ENCODE results near the gene ABCC4. TPM values are rescaled to one million over a fixed set of nuclear protein-coding genes. Genes with fewer than 3 reads are reported as not detected.

The ABCC4 gene
- total and polyA plus RNA-seq, 5 donors, result 1.2 to 5.8 (median 4.4) TPM

- DNase-seq (no peak), ATAC-seq (no peak)
- no peak overlapping the region for H3K4me3 ChIP-seq (ENCODE audit: low read length)
- intact Hi-C loops (cut with DNase I), result no loop called here
- no peaks in the 10 kb centered on the region for H3K27me3 ChIP-seq (ENCODE audit: control insufficient read depth, insufficient read depth)
- no peaks in the 10 kb centered on the region for H3K4me1 ChIP-seq (ENCODE audit: control insufficient read depth, insufficient read depth, low read length)
- H3K27ac ChIP-seq (ENCODE audit: low read length), result no peak overlapping the region
- H3K9me3 ChIP-seq (ENCODE audit: control insufficient read depth, low read length), result no peaks in the 10 kb centered on the region
- WGBS, result 92% methylated on average over 9 of the region's 9 CpGs
These were observed 42.5 kb downstream of the ABCC4 start for GRCh38 chr13:95258619-95259194.

GRCh38 chr13:95258098-95258497 is 43.2 kb downstream of the ABCC4 start:
- Histone ChIP-seq H3K4me3 (ENCODE audit: low read length) (no peak overlapping the region), H3K27ac (ENCODE audit: low read length) (no peak overlapping the region), H3K4me1 (ENCODE audit: control insufficient read depth, insufficient read depth, low read length) (no peaks in the 10 kb centered on the region), H3K27me3 (ENCODE audit: control insufficient read depth, insufficient read depth) (no peaks in the 10 kb centered on the region), H3K9me3 (ENCODE audit: control insufficient read depth, low read length) (no peaks in the 10 kb centered on the region)
- ATAC-seq, result no peak
- intact Hi-C loops (cut with DNase I), result no loop called here
- DNase-seq, result no peak
- WGBS, result 96% methylated on average over 5 of the region's 5 CpGs

GRCh38 chr13:95256091-95256490 is 45.2 kb downstream of the ABCC4 start:
- Histone ChIP-seq H3K9me3 (ENCODE audit: control insufficient read depth, low read length) (no peaks in the 10 kb centered on the region), H3K27me3 (ENCODE audit: control insufficient read depth, insufficient read depth) (no peaks in the 10 kb centered on the region), H3K4me3 (ENCODE audit: low read length) (no peak overlapping the region), H3K27ac (ENCODE audit: low read length) (no peak overlapping the region), H3K4me1 (ENCODE audit: control insufficient read depth, insufficient read depth, low read length) (no peaks in the 10 kb centered on the region)
- DNase-seq (no peak), ATAC-seq (no peak)
- intact Hi-C loops (cut with DNase I), result no loop called here
- WGBS, result 89% methylated on average over 7 of the region's 7 CpGs

- DNase-seq (no peak), ATAC-seq (no peak)
- no peaks in the 10 kb centered on the region for H3K9me3 ChIP-seq (ENCODE audit: control insufficient read depth, low read length)
- no peaks in the 10 kb centered on the region for H3K27me3 ChIP-seq (ENCODE audit: control insufficient read depth, insufficient read depth)
- intact Hi-C loops (cut with DNase I), result no loop called here
- H3K27ac ChIP-seq (ENCODE audit: low read length), result no peak overlapping the region
- WGBS, result 93% methylated on average over 13 of the region's 13 CpGs
- no peaks in the 10 kb centered on the region for H3K4me1 ChIP-seq (ENCODE audit: control insufficient read depth, insufficient read depth, low read length)
- no peak overlapping the region for H3K4me3 ChIP-seq (ENCODE audit: low read length)
These were observed 46.0 kb downstream of the ABCC4 start for GRCh38 chr13:95255072-95255732.

DNA sequence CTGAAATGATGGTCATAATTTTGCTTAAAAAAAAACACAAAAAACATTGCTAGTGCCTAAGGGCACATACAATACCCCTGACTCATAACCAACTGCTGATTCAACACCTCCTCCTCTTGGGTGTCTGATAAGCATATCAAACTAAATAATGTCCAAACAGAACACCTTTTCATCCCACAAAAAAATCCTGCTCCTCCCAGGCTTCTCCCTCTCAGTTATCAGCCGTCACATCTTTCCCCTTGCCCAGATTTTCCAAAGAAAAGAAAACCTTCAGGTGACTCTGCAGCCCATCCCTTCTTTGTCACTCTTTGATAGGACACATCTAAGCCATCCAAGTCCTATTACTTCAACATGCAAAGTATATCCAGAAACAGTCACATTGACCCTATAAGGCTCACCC is 46.9 kb downstream of the ABCC4 start:
- Histone ChIP-seq H3K9me3 (ENCODE audit: control insufficient read depth, low read length) (no peaks in the 10 kb centered on the region), H3K4me3 (ENCODE audit: low read length) (no peak overlapping the region), H3K27ac (ENCODE audit: low read length) (no peak overlapping the region), H3K27me3 (ENCODE audit: control insufficient read depth, insufficient read depth) (no peaks in the 10 kb centered on the region), H3K4me1 (ENCODE audit: control insufficient read depth, insufficient read depth, low read length) (no peaks in the 10 kb centered on the region)
- ATAC-seq (no peak), DNase-seq (no peak)
- intact Hi-C loops (cut with DNase I), result no loop called here
- 41% methylated on average over 1 of the region's 1 CpG for WGBS

DNA sequence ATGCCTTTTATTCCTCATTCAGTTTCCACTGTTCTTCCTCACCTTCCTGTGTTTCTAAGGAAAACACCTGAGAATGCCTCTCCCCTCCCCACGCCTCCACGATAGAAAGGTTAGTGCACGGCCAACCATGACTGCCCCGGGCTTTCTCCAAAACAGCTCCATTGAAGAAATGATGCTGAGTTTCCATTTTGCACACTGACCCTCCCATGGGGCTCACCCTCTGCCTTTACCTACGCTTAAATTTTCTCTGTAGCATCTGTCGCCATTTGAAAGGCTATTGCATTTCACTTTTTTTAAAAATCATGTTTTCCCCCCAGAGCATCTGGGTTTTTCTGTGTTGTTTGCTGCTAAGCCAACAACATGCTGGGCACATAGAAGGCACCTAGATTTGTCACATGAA is 48.2 kb downstream of the ABCC4 start:
- Histone ChIP-seq H3K27me3 (ENCODE audit: control insufficient read depth, insufficient read depth) (no peaks in the 10 kb centered on the region), H3K4me1 (ENCODE audit: control insufficient read depth, insufficient read depth, low read length) (no peaks in the 10 kb centered on the region), H3K9me3 (ENCODE audit: control insufficient read depth, low read length) (no peaks in the 10 kb centered on the region), H3K4me3 (ENCODE audit: low read length) (no peak overlapping the region), H3K27ac (ENCODE audit: low read length) (no peak overlapping the region)
- no peak for DNase-seq
- no peak for ATAC-seq
- intact Hi-C loops (cut with DNase I), result no loop called here
- WGBS, result 95% methylated on average over 6 of the region's 6 CpGs

DNA sequence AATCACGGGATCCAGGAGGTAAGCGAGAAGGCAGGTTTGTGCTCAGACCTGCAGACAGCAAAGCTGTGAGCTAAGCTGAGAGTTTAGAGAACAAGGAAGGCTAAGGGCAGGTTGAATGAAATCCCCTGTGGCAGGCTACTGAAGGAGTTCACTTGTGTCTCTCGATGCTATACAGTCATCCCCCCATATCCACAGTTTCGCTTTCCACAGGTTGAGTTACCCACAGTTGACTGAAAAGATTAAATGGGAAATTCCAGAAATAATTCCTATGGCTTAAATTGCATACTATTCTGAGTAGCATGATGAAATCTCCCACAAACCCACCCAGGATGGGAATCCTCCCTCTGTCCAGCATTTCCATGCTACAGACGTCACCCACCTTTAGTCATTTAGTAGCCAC is 49.6 kb downstream of the ABCC4 start:
- DNase-seq (no peak), ATAC-seq (no peak)
- Histone ChIP-seq H3K27me3 (ENCODE audit: control insufficient read depth, insufficient read depth) (no peaks in the 10 kb centered on the region), H3K9me3 (ENCODE audit: control insufficient read depth, low read length) (no peaks in the 10 kb centered on the region), H3K4me3 (ENCODE audit: low read length) (no peak overlapping the region), H3K27ac (ENCODE audit: low read length) (no peak overlapping the region), H3K4me1 (ENCODE audit: control insufficient read depth, insufficient read depth, low read length) (no peaks in the 10 kb centered on the region)
- 86% methylated on average over 5 of the region's 5 CpGs for WGBS
- intact Hi-C loops (cut with DNase I), result no loop called here

- intact Hi-C loops (cut with DNase I), result no loop called here
- no peaks in the 10 kb centered on the region for H3K9me3 ChIP-seq (ENCODE audit: control insufficient read depth, low read length)
- ATAC-seq (no peak), DNase-seq (no peak)
- no peaks in the 10 kb centered on the region for H3K27me3 ChIP-seq (ENCODE audit: control insufficient read depth, insufficient read depth)
- H3K4me3 ChIP-seq (ENCODE audit: low read length), result no peak overlapping the region
- H3K27ac ChIP-seq (ENCODE audit: low read length), result no peak overlapping the region
- no peaks in the 10 kb centered on the region for H3K4me1 ChIP-seq (ENCODE audit: control insufficient read depth, insufficient read depth, low read length)
- 95% methylated on average over 1 of the region's 1 CpG for WGBS
These were observed 50.3 kb downstream of the ABCC4 start for GRCh38 chr13:95250961-95251360.

GRCh38 chr13:95248953-95249352 is 52.3 kb downstream of the ABCC4 start:
- Histone ChIP-seq H3K4me3 (ENCODE audit: low read length) (no peak overlapping the region), H3K27ac (ENCODE audit: low read length) (no peak overlapping the region), H3K4me1 (ENCODE audit: control insufficient read depth, insufficient read depth, low read length) (no peaks in the 10 kb centered on the region), H3K27me3 (ENCODE audit: control insufficient read depth, insufficient read depth) (no peaks in the 10 kb centered on the region), H3K9me3 (ENCODE audit: control insufficient read depth, low read length) (peaks cover 2% of the 10 kb centered on the region)
- ATAC-seq (no peak), DNase-seq (no peak)
- WGBS, result 91% methylated on average over 2 of the region's 2 CpGs
- intact Hi-C loops (cut with DNase I), result no loop called here

GRCh38 chr13:95247852-95248251 is 53.4 kb downstream of the ABCC4 start:
- DNase-seq, result no peak
- intact Hi-C loops (cut with DNase I), result no loop called here
- Histone ChIP-seq H3K27ac (ENCODE audit: low read length) (no peak overlapping the region), H3K4me3 (ENCODE audit: low read length) (no peak overlapping the region), H3K9me3 (ENCODE audit: control insufficient read depth, low read length) (peaks cover 2% of the 10 kb centered on the region), H3K27me3 (ENCODE audit: control insufficient read depth, insufficient read depth) (no peaks in the 10 kb centered on the region), H3K4me1 (ENCODE audit: control insufficient read depth, insufficient read depth, low read length) (no peaks in the 10 kb centered on the region)
- WGBS, result 67% methylated on average over 2 of the region's 2 CpGs
- ATAC-seq, result no peak

DNA sequence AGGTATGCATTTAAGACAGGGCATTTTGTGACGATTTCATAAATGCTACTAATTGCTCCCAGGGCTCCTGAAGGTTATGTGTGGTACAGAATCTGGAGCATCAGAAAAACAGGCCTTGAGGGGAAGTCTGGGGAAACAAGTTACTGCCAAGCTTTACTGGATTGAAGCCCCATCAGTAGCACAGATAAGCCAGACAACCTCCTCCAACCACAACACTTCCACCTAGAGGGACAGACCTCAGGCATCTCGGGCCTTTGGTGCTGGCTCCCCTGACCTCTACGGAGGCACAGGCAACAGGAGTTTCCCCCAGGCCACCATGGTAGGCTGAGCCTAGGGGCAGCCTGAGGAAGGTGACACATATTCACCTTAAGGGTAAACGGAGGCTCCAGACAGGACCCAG is 54.1 kb downstream of the ABCC4 start:
- Histone ChIP-seq H3K4me1 (ENCODE audit: control insufficient read depth, insufficient read depth, low read length) (no peaks in the 10 kb centered on the region), H3K27ac (ENCODE audit: low read length) (no peak overlapping the region), H3K9me3 (ENCODE audit: control insufficient read depth, low read length) (peaks cover 2% of the 10 kb centered on the region), H3K4me3 (ENCODE audit: low read length) (no peak overlapping the region), H3K27me3 (ENCODE audit: control insufficient read depth, insufficient read depth) (no peaks in the 10 kb centered on the region)
- intact Hi-C loops (cut with DNase I), result no loop called here
- WGBS, result 67% methylated on average over 4 of the region's 4 CpGs
- DNase-seq (no peak), ATAC-seq (no peak)

All from right cardiac atrium (tissue), 5 donors.